Trophoblast cell (in vitro differentiated cells and primary cell): Measurements from ENCODE around the gene GOLGA8T. TPM values are rescaled to one million over a fixed set of nuclear protein-coding genes. Genes with fewer than 3 reads are reported as not detected.
"Not testable (repeated sequence)": the region's sequence is repeated elsewhere in the genome, so short reads cannot be mapped to it uniquely, and the experiment has no call there.

Source experiments
- DNase-seq, 2 donors: peaks; one replicate each; pipeline ENCODE4 v3.0.0-alpha.2; 2016
- H2AFZ ChIP-seq: 2 replicates; pipeline ENCODE4 v1.6.1; 2013; ENCODE audit warnings: low read length, moderate library complexity, mild to moderate bottlenecking; ENCODE audit not compliant: insufficient read depth, poor library complexity
- H2AK5ac ChIP-seq: 2 replicates; pipeline ENCODE4 v1.6.1; 2013; ENCODE audit warnings: mild to moderate bottlenecking, low read length
- H2BK120ac ChIP-seq: 2 replicates; pipeline ENCODE4 v1.6.1; 2013; ENCODE audit warnings: low read length, mild to moderate bottlenecking, moderate library complexity; ENCODE audit not compliant: insufficient read depth, poor library complexity
- H2BK12ac ChIP-seq: 2 replicates; pipeline ENCODE4 v1.6.1; 2013; ENCODE audit warnings: mild to moderate bottlenecking, low read length, moderate library complexity
- H2BK5ac ChIP-seq: 2 replicates; pipeline ENCODE4 v1.6.1; 2013; ENCODE audit warnings: low read length, low read depth, moderate library complexity, mild to moderate bottlenecking; ENCODE audit not compliant: poor library complexity
- H3K14ac ChIP-seq: 2 replicates; pipeline ENCODE4 v1.6.1; 2013; ENCODE audit warnings: mild to moderate bottlenecking, low read length
- H3K18ac ChIP-seq: 2 replicates; pipeline ENCODE4 v1.6.1; 2013; ENCODE audit warnings: mild to moderate bottlenecking, low read length
- H3K23ac ChIP-seq: 2 replicates; pipeline ENCODE4 v1.6.1; 2013; ENCODE audit warnings: low read length
- H3K27ac ChIP-seq: 2 replicates; pipeline ENCODE4 v1.5.1; 2013; ENCODE audit warnings: low read depth, mild to moderate bottlenecking, inconsistent platforms, low read length, moderate library complexity
- H3K27me3 ChIP-seq: 2 replicates; pipeline ENCODE4 v1.6.1; 2013; ENCODE audit warnings: inconsistent platforms, mild to moderate bottlenecking, low read length, moderate library complexity; ENCODE audit not compliant: insufficient read depth
- H3K36me3 ChIP-seq, 2 experiments: 1 replicate in 1 of 2; 2 replicates in 1 of 2; pipeline ENCODE4 v1.6.1; 2013; ENCODE audit warnings: low read length in 2 of 2, mild to moderate bottlenecking in 2 of 2, moderate library complexity in 1 of 2; ENCODE audit not compliant: insufficient read depth in 2 of 2, control insufficient read depth in 1 of 2
- H3K4ac ChIP-seq: 2 replicates; pipeline ENCODE4 v1.6.1; 2013; ENCODE audit warnings: low read depth, mild to moderate bottlenecking, low read length, moderate library complexity
- H3K4me1 ChIP-seq, 2 experiments: 1 replicate in 1 of 2; 2 replicates in 1 of 2; pipeline ENCODE4 v1.6.1; 2013; ENCODE audit warnings: low read length in 2 of 2, mild to moderate bottlenecking in 2 of 2, moderate library complexity in 1 of 2; ENCODE audit not compliant: insufficient read depth in 2 of 2, control insufficient read depth in 1 of 2
- H3K4me2 ChIP-seq: 2 replicates; pipeline ENCODE4 v1.6.1; 2013; ENCODE audit warnings: inconsistent platforms, mild to moderate bottlenecking, low read length, moderate library complexity
- H3K4me3 ChIP-seq: 2 replicates; pipeline ENCODE4 v1.5.1; 2013; ENCODE audit warnings: mild to moderate bottlenecking, low read depth, low read length, inconsistent platforms
- H3K79me1 ChIP-seq: one replicate; pipeline ENCODE4 v1.6.1; 2013; ENCODE audit warnings: low read length
- H3K79me2 ChIP-seq: 2 replicates; pipeline ENCODE4 v1.6.1; 2013; ENCODE audit warnings: low read length, mild to moderate bottlenecking; ENCODE audit not compliant: control insufficient read depth, insufficient read depth, poor library complexity
- H3K9ac ChIP-seq: 2 replicates; pipeline ENCODE4 v1.6.1; 2013; ENCODE audit warnings: mild to moderate bottlenecking, low read length
- H3K9me3 ChIP-seq: 2 replicates; pipeline ENCODE4 v1.6.1; 2013; ENCODE audit warnings: low read depth, mild to moderate bottlenecking, control low read depth, inconsistent platforms, low read length; ENCODE audit not compliant: insufficient read depth
- H4K12ac ChIP-seq: 2 replicates; pipeline ENCODE4 v1.6.1; 2013; ENCODE audit warnings: low read depth, mild to moderate bottlenecking, low read length, moderate library complexity
- H4K8ac ChIP-seq: 2 replicates; pipeline ENCODE4 v1.6.1; 2013; ENCODE audit warnings: low read depth, mild to moderate bottlenecking, low read length, moderate library complexity
- H4K91ac ChIP-seq: one replicate; pipeline ENCODE4 v1.6.1; 2013; ENCODE audit warnings: low read depth, mild to moderate bottlenecking, low read length, moderate library complexity
- WGBS: extraction: QIAGEN DNeasy Blood & Tissue Kit; methylation state at CpG from one replicate; pipeline ENCODE4 v1.1.7; 2013; ENCODE audit warnings: missing lambda C conversion rate; ENCODE audit not compliant: insufficient read length, insufficient coverage; ENCODE audit errors: extremely low coverage; 5-methylcytosine and 5-hydroxymethylcytosine counted together
- polyA plus RNA-seq: library from polyadenylated mRNA; stranded (reverse); fragments of 200-250 nt; gene quantifications from 2 replicates; pipeline ENCODE4 v1.2.3, GENCODE V29; 2013

The GOLGA8T gene
- polyA plus RNA-seq: 0.05 TPM in 1 of 2 replicates, not detected in the other

GRCh38 chr15:30134751-30135150 lies at the start of gene GOLGA8T:
Gene GOLGA8T (plus strand): TSS chr15:30135051. CDS start chr15:30135149, 98 bp downstream.
- H3K27ac ChIP-seq: not testable (repeated sequence)
- no CpG with 5 or more reads among the region's 7 CpGs for WGBS

DNA sequence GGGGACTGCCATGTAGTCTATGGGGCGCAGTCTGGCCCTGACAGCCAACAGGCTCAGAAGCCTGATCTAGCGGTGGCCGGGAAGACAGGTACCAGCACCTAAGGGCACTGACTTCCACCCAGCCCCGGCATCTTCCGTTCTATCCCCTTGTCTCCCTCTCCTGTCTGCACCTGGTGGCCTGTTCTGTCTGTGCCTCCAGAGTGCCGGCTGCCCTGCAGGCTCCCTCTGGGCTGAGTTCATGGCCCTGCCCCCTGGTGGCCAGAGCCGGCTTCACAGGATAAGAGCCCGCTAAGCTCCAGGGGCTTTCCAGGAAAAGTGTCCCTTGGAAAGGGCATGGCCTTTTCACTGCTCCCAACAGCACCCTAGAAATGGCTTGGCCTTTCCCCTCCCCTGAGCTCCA lies 37.0 kb upstream of the GOLGA8T start:
- not testable (repeated sequence) for H2BK5ac ChIP-seq, H3K9me3 ChIP-seq, H3K27me3 ChIP-seq, H4K8ac ChIP-seq, H4K91ac ChIP-seq, H3K27ac ChIP-seq, H2AFZ ChIP-seq, H3K79me1 ChIP-seq, H3K4me2 ChIP-seq, H2BK120ac ChIP-seq, H3K23ac ChIP-seq, H3K4ac ChIP-seq, H3K36me3 ChIP-seq, H3K4me3 ChIP-seq, DNase-seq, H2BK12ac ChIP-seq, H2AK5ac ChIP-seq, H4K12ac ChIP-seq, H3K79me2 ChIP-seq, H3K9ac ChIP-seq, H3K18ac ChIP-seq, H3K4me1 ChIP-seq, H3K14ac ChIP-seq
- WGBS: no CpG with 5 or more reads among the region's 8 CpGs

More at GRCh38 chr15:30134751-30135150, at the start of gene GOLGA8T:
- not testable (repeated sequence) for H3K79me1 ChIP-seq, H2AK5ac ChIP-seq, H3K4me1 ChIP-seq, H3K36me3 ChIP-seq, H3K9me3 ChIP-seq, H2AFZ ChIP-seq, H3K4me2 ChIP-seq, H3K18ac ChIP-seq, H3K14ac ChIP-seq, H3K27me3 ChIP-seq, H3K4me3 ChIP-seq, H2BK5ac ChIP-seq, H3K23ac ChIP-seq, H3K4ac ChIP-seq, H3K79me2 ChIP-seq, H2BK120ac ChIP-seq, H4K91ac ChIP-seq, H4K8ac ChIP-seq, H4K12ac ChIP-seq, H2BK12ac ChIP-seq, H3K9ac ChIP-seq, DNase-seq

- H4K12ac ChIP-seq, H3K4me1 ChIP-seq, H2AK5ac ChIP-seq, DNase-seq, H2BK5ac ChIP-seq, H3K79me2 ChIP-seq, H4K91ac ChIP-seq, H2BK12ac ChIP-seq, H3K4me2 ChIP-seq, H3K18ac ChIP-seq, H3K23ac ChIP-seq, H4K8ac ChIP-seq, H2AFZ ChIP-seq, H3K79me1 ChIP-seq, H3K4me3 ChIP-seq, H3K27ac ChIP-seq, H3K36me3 ChIP-seq, H3K9me3 ChIP-seq, H3K14ac ChIP-seq, H3K27me3 ChIP-seq, H3K9ac ChIP-seq, H3K4ac ChIP-seq, H2BK120ac ChIP-seq: not testable (repeated sequence)
- WGBS: no CpG with 5 or more reads among the region's 12 CpGs
Observed at GRCh38 chr15:30102890-30103289, 32.0 kb upstream of the GOLGA8T start.

- not testable (repeated sequence) for H3K79me2 ChIP-seq, H3K27me3 ChIP-seq, H4K12ac ChIP-seq, H3K14ac ChIP-seq, H3K9ac ChIP-seq, H3K18ac ChIP-seq, H3K27ac ChIP-seq, H3K4me1 ChIP-seq, H3K23ac ChIP-seq, H4K91ac ChIP-seq, DNase-seq, H2BK120ac ChIP-seq, H4K8ac ChIP-seq, H2AK5ac ChIP-seq, H3K79me1 ChIP-seq, H2BK12ac ChIP-seq, H3K36me3 ChIP-seq, H3K4ac ChIP-seq, H2AFZ ChIP-seq, H2BK5ac ChIP-seq, H3K9me3 ChIP-seq
- Histone ChIP-seq H3K4me3 (peak overlapping the region; percentile 68), H3K4me2 (peak overlapping the region; percentile 75)
- WGBS: no CpG with 5 or more reads among the region's 42 CpGs
Observed at GRCh38 chr15:30103941-30104507, 30.8 kb upstream of the GOLGA8T start.
